ENCODE measurements around the gene TRIP11.

- TF ChIP-seq CTCF (IDR thresholded peaks at IDR 0.05) (no peak), POLR2A (IDR thresholded peaks at IDR 0.05) (no peak)
Measured at GRCh38 chr14:91963465-91963864, 76.4 kb downstream of the TRIP11 start.
